ENCODE measurements around the gene RFWD3.

RFWD3 gene

GRCh38 chr16:74578838-74579237 is 87.8 kb downstream of the RFWD3 start:
- DNase-seq (ENCODE audit: low read depth), result no peak

GRCh38 chr16:74578433-74578832 is 88.2 kb downstream of the RFWD3 start:
- DNase-seq (ENCODE audit: low read depth), result no peak

DNA sequence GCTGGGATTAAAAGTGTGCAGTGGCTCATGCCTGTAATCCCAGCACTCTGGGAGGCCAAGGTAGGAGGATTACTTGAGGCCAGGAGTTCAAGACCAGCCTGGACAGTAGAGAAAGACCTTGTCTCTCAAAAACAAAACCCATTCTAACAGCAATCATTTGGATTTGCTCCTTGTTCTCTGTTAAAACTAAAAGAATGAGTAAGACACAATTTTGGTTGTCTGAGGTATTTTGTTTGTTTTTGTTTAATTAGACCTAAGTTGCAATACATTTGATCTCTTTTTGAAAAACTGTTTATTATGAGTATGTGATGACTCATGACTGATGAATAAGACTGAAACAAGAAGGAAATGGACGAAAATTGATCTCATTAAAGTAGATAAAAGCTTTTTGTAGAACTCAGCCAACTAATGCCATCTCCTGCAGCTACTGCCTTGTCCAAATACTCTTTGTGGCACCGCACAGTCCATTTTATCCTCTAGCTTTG is 88.8 kb downstream of the RFWD3 start:
- DNase-seq (ENCODE audit: low read depth), result no peak

DNA sequence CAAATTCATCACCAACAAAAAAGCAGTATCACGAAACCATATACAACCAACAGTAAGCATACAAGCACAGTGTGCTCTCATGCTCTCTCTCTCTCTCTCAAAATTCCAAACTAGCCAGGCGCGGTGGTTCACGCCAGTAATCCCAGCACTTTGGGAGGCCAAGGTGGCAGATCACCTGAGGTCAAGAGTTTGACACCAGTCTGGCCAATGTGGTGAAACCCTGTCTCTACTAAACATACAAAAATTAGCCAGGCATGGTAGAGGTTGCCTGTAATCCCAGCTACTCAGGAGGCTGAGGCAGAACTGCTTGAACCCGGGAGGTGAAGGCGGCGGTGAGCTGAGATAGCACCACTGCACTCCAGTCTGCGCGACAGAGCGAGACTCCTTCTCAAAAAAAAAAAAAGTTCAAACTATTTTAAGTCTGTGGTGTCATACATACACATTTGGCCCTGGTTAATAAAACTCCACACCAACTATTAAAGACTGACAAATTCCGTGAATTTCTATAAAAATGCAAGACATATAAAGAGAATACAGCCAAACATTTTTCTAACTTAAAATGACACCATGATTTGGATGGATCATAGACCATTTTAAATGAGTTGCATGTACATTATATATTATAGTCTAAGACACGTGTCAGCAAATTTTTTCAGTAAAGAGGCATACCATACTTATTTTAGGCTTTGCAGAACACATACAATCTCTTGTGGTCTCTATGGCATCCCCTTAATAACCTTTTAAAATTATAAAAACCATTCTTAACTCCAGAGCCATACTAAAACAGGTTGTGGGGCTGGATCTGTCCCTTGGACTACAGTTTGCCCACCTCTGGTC is 90.7 kb downstream of the RFWD3 start:
- no peak for DNase-seq (ENCODE audit: low read depth)

GRCh38 chr16:74575175-74575806 is 91.4 kb downstream of the RFWD3 start:
- DNase-seq (ENCODE audit: low read depth), result no peak

DNA sequence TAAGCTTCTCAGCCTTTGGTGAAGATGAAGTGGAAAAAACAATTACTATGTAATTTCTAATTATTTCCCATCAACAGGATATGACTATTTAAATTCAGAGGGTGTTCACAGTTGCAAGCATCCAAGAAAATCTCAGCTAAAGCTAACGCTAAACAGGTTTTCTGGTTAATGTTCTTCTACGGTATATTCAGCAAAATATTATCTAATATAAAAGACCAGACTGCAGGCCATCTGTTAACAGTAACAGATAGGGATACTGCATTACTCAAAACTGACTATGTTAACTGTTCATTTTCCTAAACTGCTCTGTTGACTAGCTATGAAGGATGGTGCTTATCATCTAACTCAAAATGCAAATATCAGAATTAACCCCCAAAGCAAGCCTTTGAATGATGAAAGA is 92.5 kb downstream of the RFWD3 start:
- DNase-seq (ENCODE audit: low read depth), result no peak

DNA sequence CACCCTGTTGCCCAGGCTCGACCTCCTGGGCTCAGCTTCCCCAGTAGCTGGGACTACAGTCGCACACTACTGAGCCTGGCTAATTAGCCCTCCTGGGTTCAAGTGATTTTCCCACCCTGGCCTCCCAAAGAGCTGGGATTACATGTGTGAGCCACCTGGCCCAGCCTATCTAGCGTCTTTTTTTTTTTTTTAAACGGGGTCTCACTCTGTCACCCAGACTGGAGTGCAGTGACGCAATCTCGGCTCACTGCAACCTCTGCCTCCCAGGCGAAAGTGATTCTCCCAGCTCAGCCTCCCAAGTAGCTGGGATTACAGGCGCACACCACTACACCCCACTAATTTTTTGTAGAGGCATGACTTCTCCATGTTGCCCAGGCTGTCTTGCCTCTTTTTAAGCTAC is 93.1 kb downstream of the RFWD3 start:
- DNase-seq (ENCODE audit: low read depth), result no peak

Data from stimulated activated CD8-positive, alpha-beta memory T cell treated with anti-CD3 and anti-CD28 coated beads, Interleukin-4, amount 100 ng/mL, for 24 hours (primary cell).